Osteocyte (in vitro differentiated cells): ENCODE measurements around the gene CDKL1. TPM values are rescaled to one million over a fixed set of nuclear protein-coding genes. Genes with fewer than 3 reads are reported as not detected.
"Not testable (repeated sequence)": the region's sequence is repeated elsewhere in the genome, so short reads cannot be mapped to it uniquely, and the experiment has no call there.

Experiments used
- DNase-seq: peaks from one replicate; pipeline ENCODE4 v3.0.0; 2021; ENCODE audit warnings: mixed read lengths; ENCODE audit not compliant: unreplicated experiment; ENCODE audit errors: extremely low spot score
- H3K27ac Mint-ChIP-seq: one replicate; pipeline ENCODE4 v1.8.0; 2021; ENCODE audit warnings: mild to moderate bottlenecking, mixed read lengths; ENCODE audit not compliant: unreplicated experiment
- H3K27me3 Mint-ChIP-seq: one replicate; pipeline ENCODE4 v1.8.0; 2021; ENCODE audit warnings: mixed read lengths; ENCODE audit not compliant: unreplicated experiment
- H3K36me3 Mint-ChIP-seq: one replicate; pipeline ENCODE4 v1.8.0; 2021; ENCODE audit warnings: mixed read lengths; ENCODE audit not compliant: unreplicated experiment
- H3K4me1 Mint-ChIP-seq: one replicate; pipeline ENCODE4 v1.8.0; 2021; ENCODE audit warnings: mixed read lengths; ENCODE audit not compliant: unreplicated experiment
- H3K4me3 Mint-ChIP-seq: one replicate; pipeline ENCODE4 v1.8.0; 2021; ENCODE audit warnings: mild to moderate bottlenecking, moderate library complexity, mixed read lengths; ENCODE audit not compliant: unreplicated experiment
- H3K9me3 Mint-ChIP-seq: one replicate; pipeline ENCODE4 v1.8.0; 2021; ENCODE audit warnings: mixed read lengths; ENCODE audit not compliant: unreplicated experiment
- total RNA-seq: library from RNA; stranded (reverse); gene quantifications from 2 replicates; pipeline ENCODE4 v1.2.1, GENCODE V29; 2021
- TF ChIP-seq, protein P1 (sequence below): fragments of 200-600 bp; sonication (generic); IDR thresholded peaks from 2 replicates; pipeline ENCODE4 v1.5.0; 2021; ENCODE audit warnings: antibody characterized with exemption, mild to moderate bottlenecking, moderate library complexity

CDKL1 gene
- total RNA-seq, 1 donor from 2014 or later: 9.0 TPM

DNA sequence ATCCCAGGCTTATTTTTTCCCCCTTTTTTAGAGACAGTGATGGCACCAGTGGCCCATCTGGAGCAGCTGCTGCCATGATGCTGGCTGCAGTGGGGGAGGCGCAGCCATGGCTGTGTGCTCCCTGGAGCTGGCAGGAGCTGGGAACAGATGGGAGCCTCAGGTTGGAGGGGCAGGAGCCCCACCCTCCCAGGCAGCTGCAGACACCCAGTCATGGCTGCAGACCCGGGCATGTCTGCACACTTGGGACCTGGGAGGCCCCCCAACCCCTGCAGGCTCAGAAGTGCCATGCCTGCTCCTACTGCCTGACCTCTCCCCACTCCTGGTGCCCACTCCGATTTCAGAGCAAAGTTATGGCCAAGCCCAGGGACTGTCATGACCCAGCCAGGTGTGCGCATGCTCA is 25.1 kb downstream of the CDKL1 start:
- Mint-ChIP-seq H3K27ac (no peak overlapping the region), H3K4me1 (peaks cover 6% of the 10 kb centered on the region), H3K36me3 (no peaks in the 10 kb centered on the region), H3K27me3 (no peaks in the 10 kb centered on the region), H3K9me3 (no peaks in the 10 kb centered on the region), H3K4me3 (no peak overlapping the region)
- TF ChIP-seq, protein P1, sequence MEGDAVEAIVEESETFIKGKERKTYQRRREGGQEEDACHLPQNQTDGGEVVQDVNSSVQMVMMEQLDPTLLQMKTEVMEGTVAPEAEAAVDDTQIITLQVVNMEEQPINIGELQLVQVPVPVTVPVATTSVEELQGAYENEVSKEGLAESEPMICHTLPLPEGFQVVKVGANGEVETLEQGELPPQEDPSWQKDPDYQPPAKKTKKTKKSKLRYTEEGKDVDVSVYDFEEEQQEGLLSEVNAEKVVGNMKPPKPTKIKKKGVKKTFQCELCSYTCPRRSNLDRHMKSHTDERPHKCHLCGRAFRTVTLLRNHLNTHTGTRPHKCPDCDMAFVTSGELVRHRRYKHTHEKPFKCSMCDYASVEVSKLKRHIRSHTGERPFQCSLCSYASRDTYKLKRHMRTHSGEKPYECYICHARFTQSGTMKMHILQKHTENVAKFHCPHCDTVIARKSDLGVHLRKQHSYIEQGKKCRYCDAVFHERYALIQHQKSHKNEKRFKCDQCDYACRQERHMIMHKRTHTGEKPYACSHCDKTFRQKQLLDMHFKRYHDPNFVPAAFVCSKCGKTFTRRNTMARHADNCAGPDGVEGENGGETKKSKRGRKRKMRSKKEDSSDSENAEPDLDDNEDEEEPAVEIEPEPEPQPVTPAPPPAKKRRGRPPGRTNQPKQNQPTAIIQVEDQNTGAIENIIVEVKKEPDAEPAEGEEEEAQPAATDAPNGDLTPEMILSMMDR: no peak
- DNase-seq: no peak

DNA sequence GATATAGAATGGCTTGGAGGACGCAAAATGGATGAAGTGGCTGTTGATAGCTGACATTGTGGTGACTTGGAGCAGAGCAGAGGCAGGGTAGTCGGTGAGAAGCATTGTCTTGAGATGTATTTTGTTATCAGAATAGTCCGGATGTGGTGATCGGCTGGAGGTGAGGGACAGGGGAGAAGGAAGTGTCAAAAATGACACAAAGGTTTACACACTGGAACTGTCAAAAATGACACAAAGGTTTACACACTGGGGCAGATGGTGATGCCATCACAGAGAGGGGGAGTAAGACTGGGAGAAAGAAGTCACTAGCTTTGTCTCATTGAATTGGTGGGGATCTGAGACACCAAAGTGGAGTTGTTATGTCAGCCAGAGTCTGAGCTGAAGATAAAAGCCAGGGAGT is 30.1 kb downstream of the CDKL1 start:
- H3K36me3 Mint-ChIP-seq: no peaks in the 10 kb centered on the region
- H3K27ac Mint-ChIP-seq: no peak overlapping the region
- no peak for DNase-seq
- TF ChIP-seq, protein P1: no peak
- H3K27me3 Mint-ChIP-seq: no peaks in the 10 kb centered on the region
- no peak overlapping the region for H3K4me3 Mint-ChIP-seq
- no peaks in the 10 kb centered on the region for H3K9me3 Mint-ChIP-seq
- peaks cover 14% of the 10 kb centered on the region for H3K4me1 Mint-ChIP-seq

DNA sequence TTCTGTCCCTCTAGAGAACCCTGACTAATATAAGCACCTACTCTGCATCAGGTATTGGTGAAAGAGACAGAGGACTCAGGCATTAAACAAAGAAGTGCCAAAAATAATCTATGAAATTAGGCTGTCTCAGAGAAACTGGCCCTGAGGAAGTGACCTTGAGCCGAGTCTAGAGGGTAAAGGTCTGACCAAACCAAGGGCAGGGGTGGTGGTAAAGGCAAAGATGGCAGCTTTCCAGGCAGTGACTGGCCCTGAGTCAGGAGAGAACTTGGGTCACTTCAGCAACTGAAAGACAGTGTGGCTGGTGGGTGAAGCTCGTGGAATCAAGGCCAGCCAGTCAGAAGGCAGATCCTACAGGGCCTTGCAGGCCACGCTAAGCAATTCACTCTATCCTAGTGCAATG is 30.6 kb downstream of the CDKL1 start:
- Mint-ChIP-seq H3K27me3 (no peaks in the 10 kb centered on the region), H3K4me1 (peaks cover 14% of the 10 kb centered on the region), H3K9me3 (no peaks in the 10 kb centered on the region), H3K27ac (peak overlapping the region; percentile 9), H3K4me3 (no peak overlapping the region), H3K36me3 (no peaks in the 10 kb centered on the region)
- no peak for DNase-seq
- TF ChIP-seq, protein P1: no peak

DNA sequence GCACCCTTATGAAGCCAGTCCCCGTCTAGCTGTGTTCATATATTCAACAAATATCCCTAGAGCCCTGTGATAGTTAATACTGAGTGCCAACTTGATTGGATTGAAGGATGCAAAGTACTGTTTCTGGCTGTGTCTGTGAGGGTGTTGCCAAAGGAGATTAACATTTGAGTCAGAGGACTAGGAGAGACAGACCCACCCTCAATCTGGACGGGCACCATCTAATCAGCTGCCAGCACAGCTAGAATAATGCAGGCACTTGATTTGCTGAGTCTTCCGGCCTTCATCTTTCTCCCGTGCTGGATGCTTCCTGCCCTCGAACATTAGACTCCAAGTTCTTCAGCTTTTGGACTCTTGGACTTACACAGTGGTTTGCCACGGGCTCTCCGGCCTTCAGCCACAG is 31.1 kb downstream of the CDKL1 start:
- H3K9me3 Mint-ChIP-seq, H3K27ac Mint-ChIP-seq, DNase-seq, H3K36me3 Mint-ChIP-seq, H3K27me3 Mint-ChIP-seq, H3K4me3 Mint-ChIP-seq: not testable (repeated sequence)
- H3K4me1 Mint-ChIP-seq: peaks cover 14% of the 10 kb centered on the region

DNA sequence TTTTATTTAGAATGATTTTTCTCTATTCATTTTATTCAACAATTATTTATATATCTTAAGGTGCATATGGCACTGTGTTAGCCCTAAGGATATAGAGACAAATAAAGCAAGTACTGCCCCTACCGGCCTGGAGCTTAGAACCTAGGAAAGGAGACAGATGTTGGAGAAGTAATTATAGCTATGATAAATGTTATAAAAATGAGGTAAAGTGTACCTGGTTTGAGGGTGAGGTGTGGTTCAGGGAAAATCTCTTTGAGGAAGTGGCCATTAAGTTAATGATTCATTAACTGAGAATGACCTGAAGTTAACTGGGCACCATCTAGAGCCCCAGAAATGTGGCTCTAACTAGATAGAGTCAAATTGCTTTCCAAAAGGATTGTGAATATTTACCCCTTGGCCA is 31.9 kb downstream of the CDKL1 start:
- Mint-ChIP-seq H3K27me3 (no peaks in the 10 kb centered on the region), H3K27ac (no peak overlapping the region), H3K4me3 (no peak overlapping the region), H3K36me3 (no peaks in the 10 kb centered on the region), H3K9me3 (no peaks in the 10 kb centered on the region), H3K4me1 (peaks cover 14% of the 10 kb centered on the region)
- no peak for DNase-seq
- TF ChIP-seq, protein P1: no peak

DNA sequence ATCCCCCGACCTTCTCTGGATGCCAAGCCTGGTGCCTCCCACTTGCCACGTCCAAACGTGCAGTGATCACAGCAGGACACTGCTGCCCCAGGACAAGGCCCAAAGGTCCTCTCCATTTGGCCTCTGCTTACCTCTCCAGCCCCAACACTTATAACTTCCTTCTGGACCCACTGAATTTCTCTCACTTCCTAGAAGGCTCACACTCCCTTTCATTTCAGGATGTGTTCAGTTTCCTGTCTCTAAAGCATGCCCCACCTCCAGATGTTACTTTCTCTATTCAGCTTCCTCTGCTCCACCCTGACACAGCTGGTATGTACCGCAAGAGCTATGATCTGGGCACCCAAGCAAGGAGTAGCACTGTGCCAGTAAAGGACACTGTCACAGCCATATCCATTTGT is 33.0 kb downstream of the CDKL1 start:
- TF ChIP-seq, protein P1: no peak
- Mint-ChIP-seq H3K36me3 (no peaks in the 10 kb centered on the region), H3K27ac (peak overlapping the region; percentile 97), H3K4me3 (peak overlapping the region; percentile 61), H3K9me3 (no peaks in the 10 kb centered on the region), H3K27me3 (no peaks in the 10 kb centered on the region), H3K4me1 (peaks cover 14% of the 10 kb centered on the region)
- no peak for DNase-seq
